ENCODE data around the gene FGD3. TPM values are rescaled to one million over a fixed set of nuclear protein-coding genes. Genes with fewer than 3 reads are reported as not detected.

The FGD3 gene
- total and polyA plus RNA-seq, 2 of the 8 experiments (the other 6 are each of a cell fraction or from before 2014, with no cell fraction given): 1.4 to 1.9 TPM

GRCh38 chr9:93057703-93058354 is 110.5 kb downstream of the FGD3 start:
- Histone ChIP-seq H3K27ac (ENCODE audit: low read depth, low read length) (no peak overlapping the region), H3K9me3 (ENCODE audit: insufficient read depth in 2 of 2, low read depth in 1 of 2, low read length in 1 of 2) (no peaks in the 10 kb centered on the region), H3K4ac (replicated peaks; ENCODE audit: insufficient read length, low read depth, low read length) (no peak overlapping the region), H2AFZ (ENCODE audit: low read length) (no peak overlapping the region), H4K8ac (ENCODE audit: extremely low read depth, insufficient read depth, low read length) (no peak overlapping the region; the same call in 1 of the 2 replicates), H3K79me2 (ENCODE audit: control insufficient read depth in 1 of 2, insufficient read depth in 2 of 2, low read length in 2 of 2) (no peaks in the 10 kb centered on the region), H3K23me2 (ENCODE audit: low read depth, low read length) (peaks cover 3% of the 10 kb centered on the region; the same call in 1 of the 2 replicates), H3K79me1 (ENCODE audit: low read depth, low read length) (peaks cover 2% of the 10 kb centered on the region; the same call in 1 of the 2 replicates), H2AK5ac (ENCODE audit: low read depth, low read length) (peak overlapping the region; percentile 26; the same call in 1 of the 2 replicates), H3K14ac (ENCODE audit: insufficient read length) (no peak overlapping the region), H4K5ac (ENCODE audit: insufficient read length, low read depth, low read length) (no peak overlapping the region), H4K20me1 (replicated peaks in 1 of 2; ENCODE audit: control insufficient read depth in 1 of 2, insufficient read depth in 2 of 2, low read length in 2 of 2) (no peaks in the 10 kb centered on the region), H2BK5ac (ENCODE audit: low read depth, low read length) (no peak overlapping the region), H3K56ac (replicated peaks; ENCODE audit: insufficient read length, low read depth, low read length) (no peak overlapping the region), H3K27me3 (replicated peaks in 1 of 4; ENCODE audit: control insufficient read depth in 3 of 4, extremely low read depth in 1 of 4, insufficient read depth in 3 of 4, low read length in 3 of 4) (peaks cover 0 to 16% (median 7%) of the 10 kb centered on the region in 4 experiments; a peak in 5 of 7 replicates), H3K36me3 (ENCODE audit: control insufficient read depth in 2 of 4, insufficient read depth in 4 of 4, low read length in 3 of 4) (no peaks in the 10 kb centered on the region), H3K18ac (ENCODE audit: extremely low read depth, low read length) (no peak overlapping the region), H3K23ac (ENCODE audit: insufficient read length) (no peak overlapping the region), H3K4me2 (ENCODE audit: insufficient read depth in 1 of 2, low read depth in 2 of 2, low read length in 2 of 2) (peak overlapping the region; percentile 59 to 74), H2BK12ac (ENCODE audit: low read depth, low read length) (peak overlapping the region; percentile 39; the same call in 1 of the 2 replicates), H4K91ac (replicated peaks; ENCODE audit: insufficient read length, low read length) (no peak overlapping the region), H2BK15ac (ENCODE audit: low read length) (peak overlapping the region; percentile 81; the same call in 1 of the 2 replicates), H2BK120ac (replicated peaks; ENCODE audit: low read depth, low read length) (no peak overlapping the region), H3K4me1 (replicated peaks in 1 of 4; ENCODE audit: control insufficient read depth in 3 of 4, insufficient read depth in 4 of 4, low read length in 3 of 4) (peaks cover 7 to 42% (median 31%) of the 10 kb centered on the region in 4 experiments), H3K9ac (replicated peaks in 1 of 4; ENCODE audit: extremely low read depth in 1 of 4, low read depth in 3 of 4, low read length in 3 of 4) (no peak overlapping the region), H2BK20ac (ENCODE audit: low read length) (no peak overlapping the region), H3K4me3 (ENCODE audit: extremely low read depth in 1 of 4, insufficient read depth in 2 of 4, low read depth in 3 of 4, low read length in 4 of 4) (peak overlapping the region in 2 of 4 experiments; percentile 29 to 71; a peak in 4 of 8 replicates)
- FAIRE-seq (no peak), DNase-seq (ENCODE audit: low read depth in 1 of 2, low spot score in 2 of 2) (no peak)
- WGBS, 2 experiments (ENCODE audit: extremely low coverage in 1 of 2, insufficient coverage in 1 of 2, insufficient read length in 1 of 2, insufficient replicate concordance in 2 of 2, low coverage in 1 of 2, low lambda C conversion rate in 2 of 2, missing lambda C conversion rate in 1 of 2): 59% methylated on average over 13 of the region's 14 CpGs; no CpG with 5 or more reads in 1 of the 2 experiments
- TF ChIP-seq RXRA (IDR thresholded peaks at IDR 0.05; ENCODE audit: insufficient read depth, low read depth, low read length) (no peak), BCL11A (IDR thresholded peaks at IDR 0.05; ENCODE audit: low read depth in 2 of 2, low read length in 2 of 2) (no peak), YY1 (IDR thresholded peaks at IDR 0.05; ENCODE audit: low read depth, low read length) (no peak), CREB1 (IDR thresholded peaks at IDR 0.05) (no peak), JUND (IDR thresholded peaks at IDR 0.05; ENCODE audit: low read length) (no peak), FOSL1 (IDR thresholded peaks at IDR 0.05; ENCODE audit: insufficient read depth, low read depth, low read length) (no peak), SP1 (IDR thresholded peaks at IDR 0.05; ENCODE audit: low read depth, low read length) (no peak), CTBP2 (IDR thresholded peaks at IDR 0.05; ENCODE audit: borderline replicate concordance, insufficient read depth, insufficient read length, low read length) (no peak), SP2 (IDR thresholded peaks at IDR 0.05; ENCODE audit: low read length) (no peak)
- ChIA-PET CTCF (ENCODE audit: partially characterized antibody) (interaction anchor here (0.7 to 2.5 kb wide), 3 partner anchors 21 to 115 kb away, joined by 3 to 7 read pairs (median 7); no protein-coding TSS in a partner anchor), POLR2A (ENCODE audit: partially characterized antibody) (no interaction called here)

Data from H1 (cell line).